ENCODE measurements around the gene UBE2H.

The UBE2H gene

GRCh38 chr7:129793506-129794310 is 159.1 kb downstream of the UBE2H start:
- TF ChIP-seq CTCF (conservative IDR thresholded peaks at IDR 0.05) (no peak), ZFX (IDR thresholded peaks at IDR 0.05) (no peak)
- no peak overlapping the region for H3K27ac ChIP-seq

- H3K27ac ChIP-seq = no peak overlapping the region
- TF ChIP-seq CTCF (conservative IDR thresholded peaks at IDR 0.05) (no peak), ZFX (IDR thresholded peaks at IDR 0.05) (no peak)
Observed at GRCh38 chr7:129792721-129793120, 160.0 kb downstream of the UBE2H start.

GRCh38 chr7:129790136-129790535 is 162.6 kb downstream of the UBE2H start:
- no peak for TF ChIP-seq ZFX (IDR thresholded peaks at IDR 0.05)
- TF ChIP-seq CTCF (conservative IDR thresholded peaks at IDR 0.05) = no peak
- H3K27ac ChIP-seq = no peak overlapping the region

GRCh38 chr7:129789652-129790051 is 163.1 kb downstream of the UBE2H start:
- TF ChIP-seq ZFX (IDR thresholded peaks at IDR 0.05) = no peak
- no peak overlapping the region for H3K27ac ChIP-seq

GRCh38 chr7:129789000-129789399 is 163.8 kb downstream of the UBE2H start:
- no peak overlapping the region for H3K27ac ChIP-seq
- TF ChIP-seq ZFX (IDR thresholded peaks at IDR 0.05) = no peak

GRCh38 chr7:129786825-129787563 is 165.8 kb downstream of the UBE2H start:
- TF ChIP-seq CTCF (conservative IDR thresholded peaks at IDR 0.05) (no peak), ZFX (IDR thresholded peaks at IDR 0.05) (no peak)
- H3K27ac ChIP-seq = no peak overlapping the region

GRCh38 chr7:129785685-129786514 is 166.9 kb downstream of the UBE2H start:
- TF ChIP-seq ZFX (IDR thresholded peaks at IDR 0.05) (no peak), CTCF (conservative IDR thresholded peaks at IDR 0.05) (no peak)
- H3K27ac ChIP-seq = no peak overlapping the region

Measured in C4-2B (cell line).